ENCODE data around the gene EPS8L2. TPM values are rescaled to one million over a fixed set of nuclear protein-coding genes. Genes with fewer than 3 reads are reported as not detected.
A peak's percentile ranks its signal among the peaks of the same experiment; 100 is the strongest.

Gene EPS8L2
- polyA plus RNA-seq, 3 donors = 0.55 TPM; not detected in 2

DNA sequence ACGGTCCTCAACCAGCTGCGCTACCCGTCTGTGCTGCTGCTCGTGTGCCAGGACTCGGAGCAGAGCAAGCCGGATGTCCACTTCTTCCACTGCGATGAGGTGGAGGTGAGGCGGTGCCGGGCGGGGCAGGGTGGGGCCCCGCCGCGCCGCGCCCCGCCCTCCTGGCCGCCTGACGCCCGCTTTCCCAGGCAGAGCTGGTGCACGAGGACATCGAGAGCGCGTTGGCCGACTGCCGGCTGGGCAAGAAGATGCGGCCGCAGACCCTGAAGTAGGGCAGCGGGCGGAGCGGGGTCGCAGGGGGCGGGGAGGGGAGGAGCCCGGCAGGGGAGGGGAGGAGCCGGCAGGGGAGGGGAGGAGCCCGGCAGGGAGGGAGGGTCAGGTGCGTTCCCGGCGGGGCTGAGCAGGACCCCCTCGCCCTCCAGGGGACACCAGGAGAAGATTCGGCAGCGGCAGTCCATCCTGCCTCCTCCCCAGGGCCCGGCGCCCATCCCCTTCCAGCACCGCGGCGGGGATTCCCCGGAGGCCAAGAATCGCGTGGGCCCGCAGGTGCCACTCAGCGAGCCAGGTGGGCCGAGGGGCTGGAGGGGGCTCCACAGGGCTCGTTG lies 14.7 kb downstream of the EPS8L2 start:
- H3K9me3 Mint-ChIP-seq = peaks cover 0 to 26% (median 4%) of the 10 kb centered on the region in 7 donors
- TF ChIP-seq, protein P1, sequence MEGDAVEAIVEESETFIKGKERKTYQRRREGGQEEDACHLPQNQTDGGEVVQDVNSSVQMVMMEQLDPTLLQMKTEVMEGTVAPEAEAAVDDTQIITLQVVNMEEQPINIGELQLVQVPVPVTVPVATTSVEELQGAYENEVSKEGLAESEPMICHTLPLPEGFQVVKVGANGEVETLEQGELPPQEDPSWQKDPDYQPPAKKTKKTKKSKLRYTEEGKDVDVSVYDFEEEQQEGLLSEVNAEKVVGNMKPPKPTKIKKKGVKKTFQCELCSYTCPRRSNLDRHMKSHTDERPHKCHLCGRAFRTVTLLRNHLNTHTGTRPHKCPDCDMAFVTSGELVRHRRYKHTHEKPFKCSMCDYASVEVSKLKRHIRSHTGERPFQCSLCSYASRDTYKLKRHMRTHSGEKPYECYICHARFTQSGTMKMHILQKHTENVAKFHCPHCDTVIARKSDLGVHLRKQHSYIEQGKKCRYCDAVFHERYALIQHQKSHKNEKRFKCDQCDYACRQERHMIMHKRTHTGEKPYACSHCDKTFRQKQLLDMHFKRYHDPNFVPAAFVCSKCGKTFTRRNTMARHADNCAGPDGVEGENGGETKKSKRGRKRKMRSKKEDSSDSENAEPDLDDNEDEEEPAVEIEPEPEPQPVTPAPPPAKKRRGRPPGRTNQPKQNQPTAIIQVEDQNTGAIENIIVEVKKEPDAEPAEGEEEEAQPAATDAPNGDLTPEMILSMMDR (IDR thresholded peaks at IDR 0.05) = no peak
- peaks cover 11% of the 10 kb centered on the region for H3K4me1 Mint-ChIP-seq
- no peak overlapping the region for H3K9ac ChIP-seq (ENCODE audit: insufficient read depth, low read length, poor library complexity, severe bottlenecking)
- peak in 1 of 3 donors; percentile 12 for DNase-seq
- H3K4me1 ChIP-seq (ENCODE audit: control insufficient read depth in 1 of 2, insufficient read depth in 2 of 2, low read length in 2 of 2) = peaks cover 21 to 34% of the 10 kb centered on the region in 2 donors
- peak overlapping the region; percentile 72 for H3K4me2 ChIP-seq (replicated peaks; ENCODE audit: extremely low read depth, low read length, poor library complexity, severe bottlenecking)
- peak overlapping the region; percentile 45 to 82 for H3K4me3 Mint-ChIP-seq
- intact Hi-C loops (cut with micrococcal nuclease) = loop anchor here in 1 of 2 donors (5.0 kb wide), 1 partner anchor 58 kb away; no protein-coding TSS in a partner anchor
- H3K27ac ChIP-seq (ENCODE audit: low read depth in 1 of 2, low read length in 2 of 2) = no peak overlapping the region
- H3K79me2 ChIP-seq (ENCODE audit: insufficient read depth, low read length) = no peaks in the 10 kb centered on the region
- no peaks in the 10 kb centered on the region for H3K36me3 ChIP-seq (replicated peaks in 1 of 2; ENCODE audit: control insufficient read depth in 1 of 2, insufficient read depth in 2 of 2, low read length in 2 of 2)
- H3K9me3 ChIP-seq (replicated peaks in 1 of 2; ENCODE audit: control insufficient read depth in 1 of 2, insufficient read depth in 1 of 2, low read length in 2 of 2) = peaks cover 0 to 5% of the 10 kb centered on the region in 2 donors
- peaks cover 5 to 48% of the 10 kb centered on the region in 2 donors for H3K27me3 ChIP-seq (ENCODE audit: control insufficient read depth in 2 of 2, insufficient read depth in 2 of 2, low read length in 2 of 2)
- peaks cover 0 to 1% of the 10 kb centered on the region in 2 donors for H3K36me3 Mint-ChIP-seq
- H2AFZ ChIP-seq (ENCODE audit: insufficient read depth, low read depth, low read length, poor library complexity, severe bottlenecking) = peak overlapping the region; percentile 63
- WGBS (ENCODE audit: insufficient coverage) = 2% methylated on average over 41 of the region's 53 CpGs
- H3K27ac Mint-ChIP-seq = no peak overlapping the region
- peak overlapping the region in 1 of 3 experiments; percentile 59 for H3K4me3 ChIP-seq (replicated peaks in 1 of 3; ENCODE audit: low read depth in 2 of 3, low read length in 3 of 3)
- H3K27me3 Mint-ChIP-seq (ENCODE audit: low read depth in 3 of 3) = peaks cover 50 to 81% (median 58%) of the 10 kb centered on the region in 3 donors
- no peaks in the 10 kb centered on the region for H4K20me1 ChIP-seq (ENCODE audit: insufficient read depth, low read length)

DNA sequence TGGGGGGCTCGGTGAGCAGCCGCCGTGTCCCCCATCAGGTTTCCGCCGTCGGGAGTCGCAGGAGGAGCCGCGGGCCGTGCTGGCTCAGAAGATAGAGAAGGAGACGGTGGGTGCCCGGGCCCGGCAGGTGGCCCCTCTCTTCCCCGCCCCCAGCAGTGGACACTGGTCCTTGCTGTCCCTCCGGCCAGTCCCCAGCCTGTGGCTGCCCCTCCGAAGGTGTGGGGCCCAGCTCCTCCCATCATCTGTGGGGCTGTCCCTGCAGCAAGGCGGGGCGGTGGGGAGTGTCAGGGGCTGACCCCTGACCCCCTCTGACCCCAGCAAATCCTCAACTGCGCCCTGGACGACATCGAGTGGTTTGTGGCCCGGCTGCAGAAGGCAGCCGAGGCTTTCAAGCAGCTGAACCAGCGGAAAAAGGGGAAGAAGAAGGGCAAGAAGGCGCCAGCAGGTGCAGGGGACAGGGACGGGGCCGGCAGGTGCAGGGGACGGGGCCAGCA lies 15.3 kb downstream of the EPS8L2 start:
- Mint-ChIP-seq H3K4me3 (peak overlapping the region; percentile 66 to 83), H3K27ac (peak overlapping the region in 1 of 7 donors; percentile 33), H3K9me3 (peaks cover 0 to 26% (median 4%) of the 10 kb centered on the region in 7 donors), H3K27me3 (ENCODE audit: low read depth in 3 of 3) (peaks cover 47 to 84% (median 60%) of the 10 kb centered on the region in 3 donors), H3K4me1 (peaks cover 14% of the 10 kb centered on the region), H3K36me3 (peaks cover 0 to 1% of the 10 kb centered on the region in 2 donors)
- H3K27me3 ChIP-seq (ENCODE audit: control insufficient read depth in 2 of 2, insufficient read depth in 2 of 2, low read length in 2 of 2) = peaks cover 5 to 52% of the 10 kb centered on the region in 2 donors
- no peaks in the 10 kb centered on the region for H3K36me3 ChIP-seq (replicated peaks in 1 of 2; ENCODE audit: control insufficient read depth in 1 of 2, insufficient read depth in 2 of 2, low read length in 2 of 2)
- no peaks in the 10 kb centered on the region for H4K20me1 ChIP-seq (ENCODE audit: insufficient read depth, low read length)
- TF ChIP-seq, protein P1 (IDR thresholded peaks at IDR 0.05) = no peak
- H3K4me1 ChIP-seq (ENCODE audit: control insufficient read depth in 1 of 2, insufficient read depth in 2 of 2, low read length in 2 of 2) = peaks cover 22 to 39% of the 10 kb centered on the region in 2 donors
- peak overlapping the region; percentile 63 for H2AFZ ChIP-seq (ENCODE audit: insufficient read depth, low read depth, low read length, poor library complexity, severe bottlenecking)
- H3K9me3 ChIP-seq (replicated peaks in 1 of 2; ENCODE audit: control insufficient read depth in 1 of 2, insufficient read depth in 1 of 2, low read length in 2 of 2) = peaks cover 0 to 5% of the 10 kb centered on the region in 2 donors
- H3K79me2 ChIP-seq (ENCODE audit: insufficient read depth, low read length) = no peaks in the 10 kb centered on the region
- H3K9ac ChIP-seq (ENCODE audit: insufficient read depth, low read length, poor library complexity, severe bottlenecking) = peak overlapping the region; percentile 21
- peak overlapping the region; percentile 72 for H3K4me2 ChIP-seq (replicated peaks; ENCODE audit: extremely low read depth, low read length, poor library complexity, severe bottlenecking)
- intact Hi-C loops (cut with micrococcal nuclease) = loop anchor here in 1 of 2 donors (5.0 kb wide), 1 partner anchor 59 kb away; no protein-coding TSS in a partner anchor
- no peak overlapping the region for H3K27ac ChIP-seq (ENCODE audit: low read depth in 1 of 2, low read length in 2 of 2)
- peak overlapping the region in 1 of 3 experiments; percentile 59 for H3K4me3 ChIP-seq (replicated peaks in 1 of 3; ENCODE audit: low read depth in 2 of 3, low read length in 3 of 3)
- peak in 1 of 3 donors; percentile 11 for DNase-seq
- 6% methylated on average over 21 of the region's 28 CpGs for WGBS (ENCODE audit: insufficient coverage)
